H9 (cell line): Measurements from ENCODE around the gene TRIM52. TPM values are rescaled to one million over a fixed set of nuclear protein-coding genes. Genes with fewer than 3 reads are reported as not detected.

Experiments used
- DNase-seq: peaks from one replicate; pipeline ENCODE4 v3.0.0-alpha.2; 2017
- H2AFZ ChIP-seq: one replicate; pipeline ENCODE4 v1.6.1; 2013; ENCODE audit warnings: mild to moderate bottlenecking, low read length, control low read depth, moderate library complexity
- H2AK5ac ChIP-seq: 2 replicates; pipeline ENCODE4 v1.6.1; 2013; ENCODE audit warnings: low read length, control low read depth, mixed read lengths; ENCODE audit not compliant: insufficient read length
- H2BK120ac ChIP-seq: one replicate; pipeline ENCODE4 v1.6.1; 2013; ENCODE audit warnings: low read depth, mild to moderate bottlenecking, low read length, control low read depth, inconsistent platforms; ENCODE audit not compliant: poor library complexity, severe bottlenecking
- H2BK12ac ChIP-seq: 2 replicates; pipeline ENCODE4 v1.6.1; 2013; ENCODE audit warnings: low read length, control low read depth, mixed read lengths, low read depth; ENCODE audit not compliant: insufficient read length
- H2BK15ac ChIP-seq: 2 replicates; pipeline ENCODE4 v1.6.1; 2013; ENCODE audit warnings: low read depth, low read length, control low read depth
- H2BK20ac ChIP-seq: one replicate; pipeline ENCODE4 v1.6.1; 2013; ENCODE audit warnings: low read depth, mild to moderate bottlenecking, low read length, control low read depth, inconsistent platforms; ENCODE audit not compliant: poor library complexity, severe bottlenecking
- H2BK5ac ChIP-seq: 2 replicates; pipeline ENCODE4 v1.6.1; 2013; ENCODE audit warnings: low read length, control low read depth, mixed read lengths; ENCODE audit not compliant: insufficient read length
- H3K14ac ChIP-seq: 2 replicates; pipeline ENCODE4 v1.6.1; 2013; ENCODE audit warnings: low read length, control low read depth; ENCODE audit not compliant: insufficient read depth
- H3K18ac ChIP-seq: 2 replicates; pipeline ENCODE4 v1.6.1; 2013; ENCODE audit warnings: low read depth, mild to moderate bottlenecking, mixed read lengths, low read length, control low read depth; ENCODE audit not compliant: insufficient read length
- H3K23ac ChIP-seq: 2 replicates; pipeline ENCODE4 v1.6.1; 2013; ENCODE audit warnings: low read length, control low read depth, mixed read lengths, low read depth; ENCODE audit not compliant: insufficient read length
- H3K23me2 ChIP-seq: 2 replicates; pipeline ENCODE4 v1.6.1; 2013; ENCODE audit warnings: low read depth, mild to moderate bottlenecking, mixed read lengths, low read length, control low read depth; ENCODE audit not compliant: insufficient read length, poor library complexity, severe bottlenecking
- H3K27ac ChIP-seq: 2 replicates; pipeline ENCODE4 v1.5.1; 2013; ENCODE audit warnings: low read length, control low read depth, mixed read lengths, low read depth; ENCODE audit not compliant: insufficient read length
- H3K27me3 ChIP-seq: 2 replicates; pipeline ENCODE4 v1.6.1; 2013; ENCODE audit warnings: low read length, control low read depth, inconsistent platforms; ENCODE audit not compliant: insufficient read depth
- H3K4ac ChIP-seq: 2 replicates; pipeline ENCODE4 v1.6.1; 2013; ENCODE audit warnings: low read depth, mild to moderate bottlenecking, control low read depth, inconsistent platforms, low read length, moderate library complexity
- H3K4me1 ChIP-seq: 2 replicates; pipeline ENCODE4 v1.6.1; 2013; ENCODE audit warnings: low read length, control low read depth, inconsistent platforms; ENCODE audit not compliant: insufficient read depth
- H3K4me2 ChIP-seq: 2 replicates; pipeline ENCODE4 v1.6.1; 2013; ENCODE audit warnings: low read length, control low read depth, mixed read lengths; ENCODE audit not compliant: insufficient read length, insufficient read depth
- H3K56ac ChIP-seq: 2 replicates; pipeline ENCODE4 v1.6.1; 2013; ENCODE audit warnings: low read depth, mild to moderate bottlenecking, mixed read lengths, low read length, control low read depth; ENCODE audit not compliant: insufficient read length
- H3K79me1 ChIP-seq: 2 replicates; pipeline ENCODE4 v1.6.1; 2013; ENCODE audit warnings: low read depth, mild to moderate bottlenecking, moderate library complexity, low read length, control low read depth, inconsistent platforms; ENCODE audit not compliant: insufficient read depth, poor library complexity, severe bottlenecking
- H3K79me2 ChIP-seq: 2 replicates; pipeline ENCODE4 v1.6.1; 2013; ENCODE audit warnings: low read length, control low read depth, inconsistent platforms; ENCODE audit not compliant: insufficient read depth
- H3K9ac ChIP-seq: 2 replicates; pipeline ENCODE4 v1.6.1; 2013; ENCODE audit warnings: low read length, control low read depth, mixed read lengths; ENCODE audit not compliant: insufficient read length; ENCODE audit errors: extremely low read depth
- H3K9me3 ChIP-seq: one replicate; pipeline ENCODE4 v1.6.1; 2013; ENCODE audit warnings: low read depth, low read length, inconsistent platforms; ENCODE audit not compliant: control insufficient read depth
- H3T11ph ChIP-seq: one replicate; pipeline ENCODE4 v1.6.1; 2013; ENCODE audit warnings: mild to moderate bottlenecking, low read length, control low read depth, inconsistent platforms
- H4K20me1 ChIP-seq: one replicate; pipeline ENCODE4 v1.6.1; 2013; ENCODE audit not compliant: control insufficient read depth, insufficient read length, insufficient read depth
- H4K5ac ChIP-seq: 2 replicates; pipeline ENCODE4 v1.6.1; 2013; ENCODE audit warnings: low read depth, mild to moderate bottlenecking, mixed read lengths, low read length, control low read depth; ENCODE audit not compliant: insufficient read length
- H4K8ac ChIP-seq: replicated peaks from 2 replicates; pipeline ENCODE4 v1.6.1; 2013; ENCODE audit warnings: low read length, control low read depth, mixed read lengths, low read depth; ENCODE audit not compliant: insufficient read length
- H4K91ac ChIP-seq: 2 replicates; pipeline ENCODE4 v1.6.1; 2013; ENCODE audit warnings: low read depth, mild to moderate bottlenecking, moderate library complexity, mixed read lengths, low read length, control low read depth; ENCODE audit not compliant: insufficient read length
- H3K27ac Mint-ChIP-seq, 3 experiments: 2 replicates in 2 of 3; 3 replicates in 1 of 3; pipeline ENCODE4 v1.8.0; 2020 to 2021; ENCODE audit warnings: mixed read lengths in 3 of 3, mild to moderate bottlenecking in 1 of 3, moderate library complexity in 1 of 3
- H3K27me3 Mint-ChIP-seq: 2 replicates; pipeline ENCODE4 v1.8.0; 2021; ENCODE audit warnings: low read depth, mild to moderate bottlenecking, moderate library complexity, mixed read lengths
- H3K36me3 Mint-ChIP-seq, 3 experiments: 2 replicates in 2 of 3; 3 replicates in 1 of 3; pipeline ENCODE4 v1.8.0; 2020 to 2021; ENCODE audit warnings: low read depth in 3 of 3, mixed read lengths in 3 of 3; ENCODE audit not compliant: insufficient read depth in 1 of 3
- H3K4me1 Mint-ChIP-seq, 2 experiments: 2 replicates each; pipeline ENCODE4 v1.8.0; 2020; ENCODE audit warnings: mixed read lengths in 2 of 2
- H3K4me3 Mint-ChIP-seq, 2 experiments: 2 replicates in 1 of 2; 3 replicates in 1 of 2; pipeline ENCODE4 v1.8.0; 2020 to 2021; ENCODE audit warnings: mild to moderate bottlenecking in 2 of 2, mixed read lengths in 2 of 2, moderate library complexity in 1 of 2
- H3K9me3 Mint-ChIP-seq, 2 experiments: 2 replicates in 1 of 2; 3 replicates in 1 of 2; pipeline ENCODE4 v1.8.0; 2020; ENCODE audit warnings: mild to moderate bottlenecking in 2 of 2, mixed read lengths in 2 of 2, moderate library complexity in 1 of 2
- WGBS: extraction: QIAGEN DNeasy Blood & Tissue Kit; methylation state at CpG from one replicate; pipeline ENCODE4 v1.1.7; 2013; ENCODE audit warnings: missing lambda C conversion rate, low lambda C conversion rate, mixed read lengths; ENCODE audit not compliant: insufficient read length; ENCODE audit errors: extremely low coverage; 5-methylcytosine and 5-hydroxymethylcytosine counted together
- total RNA-seq: library from RNA; stranded (reverse); gene quantifications from 2 replicates; pipeline ENCODE4 v1.2.1, GENCODE V29; 2021
- TF ChIP-seq, protein P1 (sequence below): fragments of 200-600 bp; sonication (generic); conservative IDR thresholded peaks from 3 replicates; pipeline ENCODE4 v1.8.0; 2021; ENCODE audit warnings: antibody characterized with exemption, mild to moderate bottlenecking

TRIM52 gene
- total RNA-seq, 1 experiment from 2014 or later: 5.1 TPM

DNA sequence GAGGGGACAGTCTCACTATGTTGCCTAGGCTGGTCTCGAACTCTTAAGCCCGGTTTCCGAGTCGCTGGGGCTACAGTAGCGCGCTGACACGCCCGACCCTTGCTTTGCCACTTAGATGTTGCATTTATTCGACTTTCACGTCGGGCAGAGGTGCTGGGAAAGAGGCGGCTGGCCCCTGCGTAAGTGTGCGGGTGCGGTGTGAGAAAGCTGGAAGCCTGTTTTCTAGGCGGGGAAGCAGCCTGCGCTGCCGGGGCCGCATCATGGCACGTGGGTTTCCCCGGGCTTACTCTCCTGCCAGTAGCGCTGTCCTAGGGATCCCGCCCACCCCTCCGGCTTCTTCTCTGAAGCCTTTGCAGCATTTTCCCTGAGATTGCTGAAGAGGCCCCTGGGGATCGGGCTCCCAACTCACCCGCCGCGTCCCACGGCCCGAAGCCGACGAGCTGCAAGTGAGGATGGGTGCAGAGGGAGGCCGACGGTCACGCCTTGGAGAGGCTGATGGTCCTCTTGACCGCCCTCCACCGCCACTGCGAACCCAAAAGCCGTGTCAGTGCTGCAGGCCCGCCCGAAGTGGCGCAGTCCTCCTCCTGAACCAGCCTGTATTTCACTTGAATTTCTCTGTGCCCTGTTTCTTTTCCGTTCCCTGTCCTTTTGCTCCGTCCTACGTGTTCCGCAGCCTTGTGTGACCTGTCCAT lies 43.7 kb downstream of the TRIM52 start:
- H2BK5ac ChIP-seq: no peak overlapping the region
- H3K18ac ChIP-seq: no peak overlapping the region
- H3K27ac ChIP-seq: no peak overlapping the region
- no peak overlapping the region for H2BK12ac ChIP-seq
- H4K8ac ChIP-seq: no peak overlapping the region
- H2AK5ac ChIP-seq: no peak overlapping the region
- no peak overlapping the region for H3K14ac ChIP-seq
- Mint-ChIP-seq H3K27me3 (peaks cover 43% of the 10 kb centered on the region), H3K9me3 (peaks cover 0 to 7% of the 10 kb centered on the region in 2 experiments; a peak in 2 of 5 replicates), H3K27ac (peak overlapping the region in 1 of 3 experiments; percentile 8; a peak in 2 of 7 replicates), H3K4me1 (peaks cover 23 to 28% of the 10 kb centered on the region in 2 experiments), H3K4me3 (peak overlapping the region; percentile 72 to 93), H3K36me3 (peaks cover 0 to 3% (median 0%) of the 10 kb centered on the region in 3 experiments; a peak in 1 of 7 replicates)
- H3K23me2 ChIP-seq: peaks cover 9% of the 10 kb centered on the region
- H2BK20ac ChIP-seq: no peak overlapping the region
- no peaks in the 10 kb centered on the region for H3K79me1 ChIP-seq
- no peaks in the 10 kb centered on the region; the same call in 1 of the 2 replicates for H3K4me1 ChIP-seq
- no CpG with 5 or more reads among the region's 46 CpGs for WGBS
- no peak overlapping the region for H2BK15ac ChIP-seq
- TF ChIP-seq, protein P1, sequence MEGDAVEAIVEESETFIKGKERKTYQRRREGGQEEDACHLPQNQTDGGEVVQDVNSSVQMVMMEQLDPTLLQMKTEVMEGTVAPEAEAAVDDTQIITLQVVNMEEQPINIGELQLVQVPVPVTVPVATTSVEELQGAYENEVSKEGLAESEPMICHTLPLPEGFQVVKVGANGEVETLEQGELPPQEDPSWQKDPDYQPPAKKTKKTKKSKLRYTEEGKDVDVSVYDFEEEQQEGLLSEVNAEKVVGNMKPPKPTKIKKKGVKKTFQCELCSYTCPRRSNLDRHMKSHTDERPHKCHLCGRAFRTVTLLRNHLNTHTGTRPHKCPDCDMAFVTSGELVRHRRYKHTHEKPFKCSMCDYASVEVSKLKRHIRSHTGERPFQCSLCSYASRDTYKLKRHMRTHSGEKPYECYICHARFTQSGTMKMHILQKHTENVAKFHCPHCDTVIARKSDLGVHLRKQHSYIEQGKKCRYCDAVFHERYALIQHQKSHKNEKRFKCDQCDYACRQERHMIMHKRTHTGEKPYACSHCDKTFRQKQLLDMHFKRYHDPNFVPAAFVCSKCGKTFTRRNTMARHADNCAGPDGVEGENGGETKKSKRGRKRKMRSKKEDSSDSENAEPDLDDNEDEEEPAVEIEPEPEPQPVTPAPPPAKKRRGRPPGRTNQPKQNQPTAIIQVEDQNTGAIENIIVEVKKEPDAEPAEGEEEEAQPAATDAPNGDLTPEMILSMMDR: peak; percentile 24; the same call in 2 of the 3 replicates
- H3K9ac ChIP-seq: no peak overlapping the region
- H4K20me1 ChIP-seq: no peaks in the 10 kb centered on the region
- H3K4ac ChIP-seq: no peak overlapping the region
- H3K9me3 ChIP-seq: no peaks in the 10 kb centered on the region
- H3K23ac ChIP-seq: no peak overlapping the region
- peak; percentile 82 for DNase-seq
- no peak overlapping the region for H4K5ac ChIP-seq
- no peak overlapping the region for H2AFZ ChIP-seq
- H2BK120ac ChIP-seq: no peak overlapping the region
- H3K27me3 ChIP-seq: no peaks in the 10 kb centered on the region; the same call in 1 of the 2 replicates
- H3K56ac ChIP-seq: no peak overlapping the region
- H3K4me2 ChIP-seq: peak overlapping the region; percentile 70
- no peak overlapping the region for H3T11ph ChIP-seq
- H4K91ac ChIP-seq: no peak overlapping the region
- no peaks in the 10 kb centered on the region for H3K79me2 ChIP-seq
